ENCODE results near the gene CHST13. TPM values are rescaled to one million over a fixed set of nuclear protein-coding genes. Genes with fewer than 3 reads are reported as not detected.

Gene CHST13
- total RNA-seq, 4 donors from 2014 or later, result 0.23 to 0.95 TPM; not detected in 2

DNA sequence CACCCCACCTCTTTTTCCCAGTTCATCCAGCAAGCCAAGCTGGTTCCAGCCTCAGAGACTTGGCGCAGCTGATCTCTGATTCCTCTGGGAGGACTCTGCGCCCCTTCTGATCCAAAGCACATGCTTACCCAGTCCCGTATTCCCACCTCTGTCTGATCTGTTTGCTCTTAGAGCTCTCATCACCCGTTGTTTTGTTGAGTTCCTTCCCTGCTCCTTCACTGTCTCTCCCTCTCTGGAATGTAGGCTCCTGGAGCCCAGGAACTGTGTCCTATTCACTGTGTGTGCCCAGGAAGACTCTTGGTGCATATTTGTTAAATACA lies 46.9 kb upstream of the CHST13 start:
- H3K4me3 ChIP-seq, result no peak overlapping the region
- DNase-seq, result no peak
- no peaks in the 10 kb centered on the region for H3K27me3 ChIP-seq
- H3K4me1 ChIP-seq, result peaks cover 33 to 41% (median 34%) of the 10 kb centered on the region in 3 donors
- H3K36me3 ChIP-seq, result no peaks in the 10 kb centered on the region
- TF ChIP-seq, protein P1, sequence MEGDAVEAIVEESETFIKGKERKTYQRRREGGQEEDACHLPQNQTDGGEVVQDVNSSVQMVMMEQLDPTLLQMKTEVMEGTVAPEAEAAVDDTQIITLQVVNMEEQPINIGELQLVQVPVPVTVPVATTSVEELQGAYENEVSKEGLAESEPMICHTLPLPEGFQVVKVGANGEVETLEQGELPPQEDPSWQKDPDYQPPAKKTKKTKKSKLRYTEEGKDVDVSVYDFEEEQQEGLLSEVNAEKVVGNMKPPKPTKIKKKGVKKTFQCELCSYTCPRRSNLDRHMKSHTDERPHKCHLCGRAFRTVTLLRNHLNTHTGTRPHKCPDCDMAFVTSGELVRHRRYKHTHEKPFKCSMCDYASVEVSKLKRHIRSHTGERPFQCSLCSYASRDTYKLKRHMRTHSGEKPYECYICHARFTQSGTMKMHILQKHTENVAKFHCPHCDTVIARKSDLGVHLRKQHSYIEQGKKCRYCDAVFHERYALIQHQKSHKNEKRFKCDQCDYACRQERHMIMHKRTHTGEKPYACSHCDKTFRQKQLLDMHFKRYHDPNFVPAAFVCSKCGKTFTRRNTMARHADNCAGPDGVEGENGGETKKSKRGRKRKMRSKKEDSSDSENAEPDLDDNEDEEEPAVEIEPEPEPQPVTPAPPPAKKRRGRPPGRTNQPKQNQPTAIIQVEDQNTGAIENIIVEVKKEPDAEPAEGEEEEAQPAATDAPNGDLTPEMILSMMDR (IDR thresholded peaks at IDR 0.05), result no peak
- no peak for TF ChIP-seq POLR2A (IDR thresholded peaks at IDR 0.05)
- intact Hi-C loops (cut with DNase I), result no loop called here
- H3K9me3 ChIP-seq, result no peaks in the 10 kb centered on the region
- H3K27ac ChIP-seq, result peak overlapping the region in 1 of 4 donors; percentile 99
- 54 to 64% methylated on average over 4 of the region's 4 CpGs for WGBS, 2 donors

DNA sequence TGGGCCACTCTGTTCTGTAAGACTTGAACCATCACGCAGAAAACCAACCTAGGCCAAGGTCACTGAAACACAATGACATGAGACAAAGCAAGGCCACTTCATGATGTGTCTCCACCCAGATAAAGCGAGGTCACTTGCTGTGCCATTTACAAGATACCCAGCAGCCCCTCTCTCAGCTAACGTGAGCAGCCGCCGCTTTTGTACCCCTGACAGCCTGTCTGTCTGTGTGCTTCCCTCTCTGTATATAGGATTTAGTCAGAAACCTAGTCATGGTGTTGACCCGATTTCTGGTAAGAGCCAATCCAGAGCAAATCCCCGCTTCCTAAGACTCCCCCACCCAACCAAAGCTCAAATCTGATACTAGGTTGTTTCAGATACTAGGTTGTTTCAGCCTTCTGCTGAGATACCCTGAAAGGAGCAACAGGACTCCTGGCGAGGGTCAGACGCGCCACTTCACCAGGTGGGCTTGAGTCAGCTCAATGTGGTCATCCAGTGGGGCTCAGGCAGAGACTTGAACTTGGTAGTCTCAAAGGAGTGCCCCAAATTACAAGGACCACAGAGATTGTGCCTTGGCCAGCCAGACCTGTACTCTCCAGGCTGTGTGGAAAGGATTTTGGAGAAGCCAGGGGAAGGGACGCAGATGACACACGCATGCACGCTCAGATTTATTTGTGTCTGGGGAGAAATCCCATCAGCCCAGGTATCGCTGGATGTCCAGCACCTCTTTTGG lies 45.2 kb upstream of the CHST13 start:
- TF ChIP-seq, protein P1 (IDR thresholded peaks at IDR 0.05), result no peak
- no peak for TF ChIP-seq POLR2A (IDR thresholded peaks at IDR 0.05)
- intact Hi-C loops (cut with DNase I), result no loop called here
- DNase-seq, result no peak
- Histone ChIP-seq H3K27ac (no peak overlapping the region), H3K9me3 (no peaks in the 10 kb centered on the region), H3K27me3 (no peaks in the 10 kb centered on the region), H3K4me3 (no peak overlapping the region), H3K36me3 (no peaks in the 10 kb centered on the region), H3K4me1 (peaks cover 18 to 24% (median 18%) of the 10 kb centered on the region in 3 donors)
- WGBS, 2 donors, result 89 to 95% methylated on average over 7 to 9 of the region's 14 CpGs

DNA sequence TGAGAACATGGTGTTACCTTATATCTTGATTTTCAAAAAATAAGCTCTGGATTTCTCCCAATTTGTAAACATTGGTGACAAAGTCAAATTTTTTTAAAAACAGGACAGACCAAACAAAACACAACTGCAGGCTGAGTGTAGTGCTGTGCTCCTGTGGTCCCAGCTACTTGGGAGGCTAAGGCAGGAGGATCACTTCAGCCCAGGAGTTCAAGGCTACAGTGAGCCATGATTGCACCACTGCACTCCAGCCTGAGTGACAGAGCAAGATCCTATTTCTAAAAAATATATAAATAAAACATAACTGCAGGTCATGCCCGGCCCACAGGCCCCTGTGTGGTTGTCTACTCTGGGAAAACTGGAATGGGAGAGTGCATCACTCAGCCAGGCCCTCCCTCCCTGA lies 44.3 kb upstream of the CHST13 start:
- Histone ChIP-seq H3K9me3 (no peaks in the 10 kb centered on the region), H3K4me3 (no peak overlapping the region), H3K36me3 (no peaks in the 10 kb centered on the region), H3K27ac (no peak overlapping the region), H3K4me1 (peaks cover 9 to 15% (median 9%) of the 10 kb centered on the region in 3 donors), H3K27me3 (no peaks in the 10 kb centered on the region)
- intact Hi-C loops (cut with DNase I), result no loop called here
- WGBS, 2 donors, result 60% methylated on average over 1 of the region's 1 CpG; no CpG with 5 or more reads in 1 of the 2 donors
- TF ChIP-seq POLR2A (IDR thresholded peaks at IDR 0.05), result no peak
- TF ChIP-seq, protein P1 (IDR thresholded peaks at IDR 0.05), result no peak
- no peak for DNase-seq

DNA sequence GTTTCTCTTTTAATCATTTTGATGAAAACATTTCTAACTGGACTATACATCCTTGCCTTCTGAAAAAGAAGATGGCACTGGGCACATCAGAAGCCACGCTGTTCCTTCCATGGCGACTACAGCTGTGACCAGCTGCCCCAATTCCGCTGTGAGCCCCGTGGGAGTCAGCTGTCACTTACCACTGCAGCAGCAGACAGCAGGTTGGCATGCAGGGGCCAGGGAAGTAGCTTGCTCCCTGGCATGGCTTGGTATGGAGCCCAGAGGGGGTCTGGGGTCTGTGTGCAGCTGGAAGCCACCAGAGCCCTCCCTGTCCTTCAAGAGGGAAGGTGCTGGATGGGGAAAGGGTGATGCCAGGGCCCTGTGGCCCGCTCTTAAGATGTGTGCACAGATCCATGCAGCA lies 43.7 kb upstream of the CHST13 start:
- peaks cover 5 to 10% (median 7%) of the 10 kb centered on the region in 3 donors for H3K4me1 ChIP-seq
- no peak overlapping the region for H3K27ac ChIP-seq
- DNase-seq, result no peak
- intact Hi-C loops (cut with DNase I), result no loop called here
- no peak overlapping the region for H3K4me3 ChIP-seq
- H3K9me3 ChIP-seq, result no peaks in the 10 kb centered on the region
- no peaks in the 10 kb centered on the region for H3K36me3 ChIP-seq
- TF ChIP-seq POLR2A (IDR thresholded peaks at IDR 0.05), result no peak
- TF ChIP-seq, protein P1 (IDR thresholded peaks at IDR 0.05), result no peak
- no peaks in the 10 kb centered on the region for H3K27me3 ChIP-seq
- 92 to 93% methylated on average over 3 to 4 of the region's 5 CpGs for WGBS, 2 donors

DNA sequence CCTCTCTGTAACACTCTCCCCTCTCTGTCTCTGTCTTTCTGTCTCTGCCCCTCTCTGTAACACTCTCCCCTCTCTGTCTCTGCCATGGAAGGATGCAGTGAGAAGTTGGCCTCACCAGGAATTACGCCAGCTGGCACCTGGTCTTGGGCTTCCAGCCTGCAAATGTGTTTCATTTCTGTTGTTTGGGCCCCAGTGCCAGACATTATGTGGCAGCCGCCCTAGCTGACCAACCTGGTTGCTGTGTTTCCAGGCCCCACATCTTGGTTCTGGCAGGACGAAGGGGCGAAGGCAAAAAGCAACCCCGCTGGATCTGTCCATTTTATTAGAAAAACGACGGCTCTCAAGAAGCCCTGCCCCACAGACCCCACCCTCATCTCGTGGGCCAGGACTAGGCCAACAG lies 43.1 kb upstream of the CHST13 start:
- H3K36me3 ChIP-seq, result no peaks in the 10 kb centered on the region
- WGBS, 2 donors, result 73 to 81% methylated on average over 4 of the region's 8 CpGs
- intact Hi-C loops (cut with DNase I), result no loop called here
- no peak for DNase-seq
- H3K4me3 ChIP-seq, result no peak overlapping the region
- no peaks in the 10 kb centered on the region for H3K9me3 ChIP-seq
- no peak for TF ChIP-seq POLR2A (IDR thresholded peaks at IDR 0.05)
- TF ChIP-seq, protein P1 (IDR thresholded peaks at IDR 0.05), result no peak
- no peaks in the 10 kb centered on the region for H3K27me3 ChIP-seq
- H3K27ac ChIP-seq, result no peak overlapping the region
- peaks cover 5 to 10% (median 7%) of the 10 kb centered on the region in 3 donors for H3K4me1 ChIP-seq
